Measurements from ENCODE around the gene ABHD16A.

Gene ABHD16A

DNA sequence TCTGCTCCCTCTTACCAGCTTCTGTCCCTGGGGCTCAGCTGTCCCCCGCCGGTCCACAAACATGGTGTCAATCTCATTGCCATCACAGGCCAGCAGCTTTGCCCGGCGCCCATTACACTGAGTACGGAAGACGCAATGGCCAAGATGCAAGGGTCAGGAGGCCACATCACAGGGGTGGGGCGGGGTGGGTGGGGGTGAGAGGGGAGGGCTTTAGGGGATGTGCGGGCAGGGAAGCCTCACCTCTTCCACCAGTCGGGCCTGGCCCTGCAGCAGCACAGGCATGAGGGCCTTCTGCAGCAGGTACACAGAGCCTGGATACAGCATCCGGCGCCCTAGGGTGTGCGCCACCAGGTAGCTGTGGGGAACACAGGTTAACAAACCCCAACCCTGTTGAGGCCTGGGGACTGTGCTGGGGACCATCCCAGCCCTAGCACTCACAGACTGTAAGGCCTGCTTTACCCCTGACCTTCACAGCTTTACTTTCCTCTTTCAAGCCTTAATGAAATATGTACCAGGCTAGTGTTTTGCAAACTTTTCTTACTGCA is 11.5 kb downstream of the ABHD16A start:
- DNase-seq, result no peak
- Mint-ChIP-seq H3K4me3 (no peak overlapping the region), H3K4me1 (ENCODE audit: low read depth) (peaks cover 9% of the 10 kb centered on the region), H3K9me3 (no peaks in the 10 kb centered on the region), H3K27me3 (no peaks in the 10 kb centered on the region), H3K27ac (peak overlapping the region; percentile 44), H3K36me3 (ENCODE audit: low read depth) (peaks cover 93% of the 10 kb centered on the region)

GRCh38 chr6:31691078-31691463 is 12.1 kb downstream of the ABHD16A start:
- DNase-seq, result no peak
- Mint-ChIP-seq H3K4me1 (ENCODE audit: low read depth) (peaks cover 9% of the 10 kb centered on the region), H3K9me3 (no peaks in the 10 kb centered on the region), H3K4me3 (no peak overlapping the region), H3K27me3 (no peaks in the 10 kb centered on the region), H3K27ac (peak overlapping the region; percentile 70), H3K36me3 (ENCODE audit: low read depth) (peaks cover 93% of the 10 kb centered on the region)

DNA sequence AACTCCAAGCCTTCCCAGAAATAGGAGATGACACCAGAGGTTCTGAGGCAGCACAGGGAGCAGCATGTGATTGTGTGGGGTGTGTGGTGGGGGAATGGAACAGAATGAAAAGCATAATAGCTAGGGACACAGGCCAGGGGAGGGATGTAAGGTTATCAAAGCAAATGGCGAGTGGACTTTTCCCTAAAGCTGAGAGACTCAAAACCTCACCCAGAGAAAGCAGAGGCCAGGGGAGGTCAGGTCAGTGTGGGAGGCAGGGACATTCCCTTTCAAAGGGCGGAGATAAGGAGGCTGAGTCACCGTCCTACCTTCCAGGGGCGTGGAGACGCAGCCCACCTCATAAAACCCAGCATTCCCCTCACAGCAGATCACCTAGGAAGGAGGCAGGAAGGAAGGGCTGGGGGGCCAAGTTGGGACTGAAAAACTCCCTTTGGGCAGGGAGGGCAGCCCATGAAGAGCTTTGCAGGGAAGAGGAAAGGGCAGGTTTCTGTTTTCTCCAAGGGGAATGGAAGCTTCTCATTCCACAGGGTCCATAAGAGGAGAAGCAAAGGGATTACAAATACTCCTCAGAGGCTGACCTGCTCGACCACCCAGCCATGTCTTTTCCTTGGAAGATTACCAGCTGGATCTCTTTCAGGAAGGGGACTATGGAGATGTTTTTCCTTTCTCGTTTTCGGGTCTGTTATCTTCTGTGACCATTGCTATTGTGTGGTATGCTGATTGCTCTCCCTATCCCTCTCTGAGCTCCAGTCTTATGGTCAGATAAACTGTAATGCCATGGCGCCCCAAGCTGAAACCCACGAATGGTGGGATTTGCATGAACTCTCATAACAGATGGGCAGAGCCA is 12.7 kb downstream of the ABHD16A start:
- H3K4me1 Mint-ChIP-seq (ENCODE audit: low read depth), result peaks cover 9% of the 10 kb centered on the region
- no peak for DNase-seq
- H3K27ac Mint-ChIP-seq, result peak overlapping the region; percentile 73
- no peak overlapping the region for H3K4me3 Mint-ChIP-seq
- peaks cover 93% of the 10 kb centered on the region for H3K36me3 Mint-ChIP-seq (ENCODE audit: low read depth)
- H3K27me3 Mint-ChIP-seq, result no peaks in the 10 kb centered on the region
- no peaks in the 10 kb centered on the region for H3K9me3 Mint-ChIP-seq

- Mint-ChIP-seq H3K4me3 (no peak overlapping the region), H3K27me3 (no peaks in the 10 kb centered on the region), H3K9me3 (no peaks in the 10 kb centered on the region), H3K36me3 (ENCODE audit: low read depth) (peaks cover 90% of the 10 kb centered on the region), H3K4me1 (ENCODE audit: low read depth) (peaks cover 9% of the 10 kb centered on the region), H3K27ac (peak overlapping the region; percentile 73)
- DNase-seq, result no peak
These were observed 13.6 kb downstream of the ABHD16A start for GRCh38 chr6:31689249-31690110.

GRCh38 chr6:31687860-31688693 is 15.0 kb downstream of the ABHD16A start:
- Mint-ChIP-seq H3K9me3 (no peaks in the 10 kb centered on the region), H3K4me3 (no peak overlapping the region), H3K36me3 (ENCODE audit: low read depth) (peaks cover 81% of the 10 kb centered on the region), H3K4me1 (ENCODE audit: low read depth) (peaks cover 9% of the 10 kb centered on the region), H3K27ac (peak overlapping the region; percentile 44), H3K27me3 (no peaks in the 10 kb centered on the region)
- no peak for DNase-seq

DNA sequence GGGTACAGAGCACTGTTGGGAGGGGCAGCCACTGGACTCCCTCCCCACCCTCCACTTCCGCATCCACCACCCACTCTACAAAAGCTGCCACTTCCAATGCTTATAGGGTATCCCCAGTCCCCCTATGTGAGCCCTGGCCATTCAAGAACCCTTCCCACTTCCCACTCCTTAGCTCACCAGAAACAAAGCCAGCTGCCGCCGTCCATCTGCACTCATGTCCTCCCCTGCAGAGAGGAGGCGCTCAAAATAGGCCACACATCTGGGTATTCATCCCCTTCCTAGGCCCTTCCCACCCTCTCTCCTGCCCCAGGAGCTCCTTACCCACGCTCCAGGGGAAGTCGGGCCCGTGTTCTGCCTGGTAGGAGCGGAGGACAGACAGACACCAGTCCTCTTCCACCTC is 15.8 kb downstream of the ABHD16A start:
- Mint-ChIP-seq H3K4me3 (no peak overlapping the region), H3K4me1 (ENCODE audit: low read depth) (peaks cover 9% of the 10 kb centered on the region), H3K36me3 (ENCODE audit: low read depth) (peaks cover 75% of the 10 kb centered on the region), H3K27ac (no peak overlapping the region), H3K9me3 (no peaks in the 10 kb centered on the region), H3K27me3 (no peaks in the 10 kb centered on the region)
- DNase-seq, result no peak

DNA sequence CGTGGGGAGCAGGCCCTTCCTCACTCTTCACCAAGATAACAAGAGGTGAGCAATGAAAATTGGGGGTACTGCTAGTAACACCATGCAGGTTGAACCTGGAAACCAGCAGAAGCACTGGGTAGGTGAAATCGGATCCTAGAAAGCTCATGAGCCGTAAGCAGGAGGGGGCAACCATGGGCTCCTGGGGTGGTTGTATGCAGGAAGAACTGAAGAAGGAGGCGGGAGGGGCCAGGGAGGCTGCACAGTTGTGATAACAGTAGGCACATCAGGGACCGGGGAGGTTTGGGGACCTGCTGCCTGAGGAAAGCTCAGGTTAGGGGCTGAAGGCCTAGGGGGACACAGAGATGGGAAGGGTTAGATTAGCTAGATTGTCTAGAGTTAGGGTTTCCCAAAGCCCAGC is 16.6 kb downstream of the ABHD16A start:
- no peak for DNase-seq
- Mint-ChIP-seq H3K4me1 (ENCODE audit: low read depth) (peaks cover 14% of the 10 kb centered on the region), H3K4me3 (no peak overlapping the region), H3K9me3 (no peaks in the 10 kb centered on the region), H3K36me3 (ENCODE audit: low read depth) (peaks cover 69% of the 10 kb centered on the region), H3K27ac (no peak overlapping the region), H3K27me3 (no peaks in the 10 kb centered on the region)

DNA sequence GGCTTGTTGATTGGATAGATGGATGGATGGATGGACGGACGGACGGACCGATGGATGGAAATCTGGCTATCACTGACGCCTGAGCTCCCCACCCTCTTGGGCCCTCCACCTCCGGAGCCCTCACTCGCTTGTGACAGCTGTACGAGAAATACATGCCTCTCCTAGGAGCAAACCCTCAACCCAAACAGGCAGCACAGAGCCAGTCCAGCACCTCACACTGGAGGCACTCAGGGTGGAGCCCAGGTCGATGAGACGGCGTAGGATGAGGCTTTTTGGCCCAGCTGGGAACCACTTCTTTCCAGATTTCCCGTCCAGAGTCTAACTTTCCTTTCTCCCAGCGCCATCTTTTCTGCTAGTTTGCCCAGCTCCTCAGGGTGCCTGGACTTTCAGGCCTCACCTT is 19.5 kb downstream of the ABHD16A start:
- no peak overlapping the region for H3K4me3 Mint-ChIP-seq
- no peaks in the 10 kb centered on the region for H3K9me3 Mint-ChIP-seq
- H3K27me3 Mint-ChIP-seq, result no peaks in the 10 kb centered on the region
- H3K27ac Mint-ChIP-seq, result no peak overlapping the region
- no peak for DNase-seq
- H3K36me3 Mint-ChIP-seq (ENCODE audit: low read depth), result peaks cover 41% of the 10 kb centered on the region
- peaks cover 20% of the 10 kb centered on the region for H3K4me1 Mint-ChIP-seq (ENCODE audit: low read depth)

- Mint-ChIP-seq H3K4me3 (peak overlapping the region; percentile 79), H3K4me1 (ENCODE audit: low read depth) (peaks cover 20% of the 10 kb centered on the region), H3K36me3 (ENCODE audit: low read depth) (peaks cover 18% of the 10 kb centered on the region), H3K9me3 (no peaks in the 10 kb centered on the region), H3K27me3 (no peaks in the 10 kb centered on the region), H3K27ac (peak overlapping the region; percentile 75)
- DNase-seq, result peak; percentile 67
These were observed 21.9 kb downstream of the ABHD16A start for GRCh38 chr6:31681135-31681671.

DNA sequence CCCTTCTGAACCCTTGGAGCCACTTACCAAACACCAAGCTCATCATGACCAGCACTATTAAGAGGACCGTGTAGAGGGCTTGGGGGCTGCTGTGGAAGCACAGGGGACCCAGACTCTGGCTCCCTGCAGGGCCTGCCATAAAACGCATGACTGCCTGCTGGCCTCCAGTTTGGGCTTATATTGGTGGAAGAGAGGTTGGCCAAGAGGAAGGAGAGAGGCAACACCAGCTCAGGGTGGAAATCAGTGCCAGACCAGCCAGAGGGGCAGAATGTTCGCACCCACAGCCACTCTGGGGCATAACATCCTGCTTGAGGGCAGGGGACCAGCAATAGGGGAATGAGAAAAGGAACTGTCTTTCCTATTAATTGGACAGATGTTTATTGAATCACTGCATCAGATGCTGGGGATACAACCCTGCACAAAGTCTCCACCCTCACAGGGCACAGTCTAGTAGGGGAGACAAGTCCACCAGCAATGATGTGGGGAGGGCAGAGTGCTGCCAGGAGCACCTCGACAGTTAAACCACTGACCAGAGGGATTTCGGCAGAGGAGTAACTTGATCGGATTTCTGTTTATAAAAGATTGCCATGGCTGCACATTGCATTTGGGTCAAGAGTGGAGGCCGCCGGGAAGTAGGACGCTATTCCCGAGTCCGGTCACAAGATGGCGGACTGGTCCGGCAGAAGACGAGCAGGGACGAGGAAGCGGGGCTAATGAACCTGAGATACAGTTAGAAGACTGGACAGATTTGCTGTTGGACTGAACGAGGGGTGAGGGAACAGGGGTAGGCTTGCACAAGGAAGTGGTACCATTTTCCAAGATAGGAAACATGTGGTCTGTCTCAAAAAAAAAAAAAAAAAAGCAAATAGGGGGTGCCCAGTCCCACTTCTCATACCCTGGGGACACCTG is 22.6 kb downstream of the ABHD16A start, which contains the start of gene LY6G5C:
LY6G5C (minus strand) TSS at position 842 of the 909 bp plus-strand sequence; CDS start at position 148, 694 bp downstream.
- DNase-seq, result peak; percentile 77
- no peaks in the 10 kb centered on the region for H3K27me3 Mint-ChIP-seq
- H3K27ac Mint-ChIP-seq, result peak within 1 kb of the TSS; percentile 75
- H3K4me3 Mint-ChIP-seq, result peak within 1 kb of the TSS; percentile 79
- H3K4me1 Mint-ChIP-seq (ENCODE audit: low read depth), result peaks cover 20% of the 10 kb centered on the region
- no peaks in the 10 kb centered on the region for H3K9me3 Mint-ChIP-seq
- peaks cover 13% of the 10 kb centered on the region for H3K36me3 Mint-ChIP-seq (ENCODE audit: low read depth)

GRCh38 chr6:31677955-31678354 is 25.2 kb downstream of the ABHD16A start:
- Mint-ChIP-seq H3K4me1 (ENCODE audit: low read depth) (peaks cover 20% of the 10 kb centered on the region), H3K36me3 (ENCODE audit: low read depth) (peaks cover 21% of the 10 kb centered on the region), H3K27ac (no peak overlapping the region), H3K27me3 (no peaks in the 10 kb centered on the region), H3K9me3 (no peaks in the 10 kb centered on the region), H3K4me3 (no peak overlapping the region)
- DNase-seq, result no peak

GRCh38 chr6:31676904-31677303 is 26.2 kb downstream of the ABHD16A start:
- no peaks in the 10 kb centered on the region for H3K27me3 Mint-ChIP-seq
- H3K9me3 Mint-ChIP-seq, result no peaks in the 10 kb centered on the region
- no peak overlapping the region for H3K4me3 Mint-ChIP-seq
- H3K36me3 Mint-ChIP-seq (ENCODE audit: low read depth), result peaks cover 32% of the 10 kb centered on the region
- H3K27ac Mint-ChIP-seq, result no peak overlapping the region
- peaks cover 19% of the 10 kb centered on the region for H3K4me1 Mint-ChIP-seq (ENCODE audit: low read depth)
- no peak for DNase-seq

DNA sequence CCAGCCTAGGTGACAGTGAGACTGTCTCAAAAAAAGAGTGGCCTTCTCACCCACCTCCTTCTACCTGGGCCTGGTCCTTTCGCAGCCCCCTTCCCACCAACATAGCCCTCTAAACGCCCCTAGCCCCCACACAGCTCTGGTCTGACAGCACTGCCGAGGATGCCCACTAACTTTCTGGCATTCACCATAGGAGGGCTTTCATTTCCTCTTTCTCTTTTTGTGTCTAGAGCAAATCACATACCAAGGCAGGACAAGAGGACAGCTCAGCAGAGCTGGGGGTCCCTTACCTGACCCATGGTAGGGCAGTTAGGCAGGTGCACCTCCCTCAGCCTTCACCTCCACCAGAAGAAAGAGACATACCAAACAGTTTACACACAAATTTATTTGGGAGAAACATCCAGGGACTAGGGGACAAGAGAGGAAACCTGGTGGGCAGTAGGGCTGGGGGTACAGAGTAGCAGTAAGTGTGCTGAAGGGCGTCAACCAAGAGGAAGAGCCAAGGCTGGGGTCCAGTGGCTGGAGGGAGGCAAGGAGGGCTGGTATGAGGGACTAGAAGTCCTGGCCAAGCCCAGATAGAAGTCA is 26.7 kb downstream of the ABHD16A start:
- peaks cover 37% of the 10 kb centered on the region for H3K36me3 Mint-ChIP-seq (ENCODE audit: low read depth)
- no peaks in the 10 kb centered on the region for H3K27me3 Mint-ChIP-seq
- no peak overlapping the region for H3K4me3 Mint-ChIP-seq
- H3K27ac Mint-ChIP-seq, result peak overlapping the region; percentile 9
- DNase-seq, result no peak
- peaks cover 14% of the 10 kb centered on the region for H3K4me1 Mint-ChIP-seq (ENCODE audit: low read depth)
- H3K9me3 Mint-ChIP-seq, result no peaks in the 10 kb centered on the region
